Measurements from ENCODE around the gene ROR1.

GRCh38 chr1:63821091-63822005, 47.5 kb downstream of the ROR1 start:
- TF ChIP-seq POLR2A (IDR thresholded peaks at IDR 0.05; ENCODE audit: low read depth, low read length) = no peak
- TF ChIP-seq SMC3 (IDR thresholded peaks at IDR 0.05; ENCODE audit: low read depth, low read length) = no peak
- TF ChIP-seq, protein P1, sequence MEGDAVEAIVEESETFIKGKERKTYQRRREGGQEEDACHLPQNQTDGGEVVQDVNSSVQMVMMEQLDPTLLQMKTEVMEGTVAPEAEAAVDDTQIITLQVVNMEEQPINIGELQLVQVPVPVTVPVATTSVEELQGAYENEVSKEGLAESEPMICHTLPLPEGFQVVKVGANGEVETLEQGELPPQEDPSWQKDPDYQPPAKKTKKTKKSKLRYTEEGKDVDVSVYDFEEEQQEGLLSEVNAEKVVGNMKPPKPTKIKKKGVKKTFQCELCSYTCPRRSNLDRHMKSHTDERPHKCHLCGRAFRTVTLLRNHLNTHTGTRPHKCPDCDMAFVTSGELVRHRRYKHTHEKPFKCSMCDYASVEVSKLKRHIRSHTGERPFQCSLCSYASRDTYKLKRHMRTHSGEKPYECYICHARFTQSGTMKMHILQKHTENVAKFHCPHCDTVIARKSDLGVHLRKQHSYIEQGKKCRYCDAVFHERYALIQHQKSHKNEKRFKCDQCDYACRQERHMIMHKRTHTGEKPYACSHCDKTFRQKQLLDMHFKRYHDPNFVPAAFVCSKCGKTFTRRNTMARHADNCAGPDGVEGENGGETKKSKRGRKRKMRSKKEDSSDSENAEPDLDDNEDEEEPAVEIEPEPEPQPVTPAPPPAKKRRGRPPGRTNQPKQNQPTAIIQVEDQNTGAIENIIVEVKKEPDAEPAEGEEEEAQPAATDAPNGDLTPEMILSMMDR (conservative IDR thresholded peaks at IDR 0.05; ENCODE audit: low read depth, low read length) = no peak
- TF ChIP-seq, protein P2, sequence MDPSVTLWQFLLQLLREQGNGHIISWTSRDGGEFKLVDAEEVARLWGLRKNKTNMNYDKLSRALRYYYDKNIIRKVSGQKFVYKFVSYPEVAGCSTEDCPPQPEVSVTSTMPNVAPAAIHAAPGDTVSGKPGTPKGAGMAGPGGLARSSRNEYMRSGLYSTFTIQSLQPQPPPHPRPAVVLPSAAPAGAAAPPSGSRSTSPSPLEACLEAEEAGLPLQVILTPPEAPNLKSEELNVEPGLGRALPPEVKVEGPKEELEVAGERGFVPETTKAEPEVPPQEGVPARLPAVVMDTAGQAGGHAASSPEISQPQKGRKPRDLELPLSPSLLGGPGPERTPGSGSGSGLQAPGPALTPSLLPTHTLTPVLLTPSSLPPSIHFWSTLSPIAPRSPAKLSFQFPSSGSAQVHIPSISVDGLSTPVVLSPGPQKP (IDR thresholded peaks at IDR 0.05; ENCODE audit: borderline replicate concordance, low read depth, low read length) = no peak
- no peak for TF ChIP-seq BHLHE40 (IDR thresholded peaks at IDR 0.05; ENCODE audit: low read depth, low read length)
